HEK293T (cell line): ENCODE measurements around the gene BMP8B.
"Not testable (repeated sequence)": the region's sequence is repeated elsewhere in the genome, so short reads cannot be mapped to it uniquely, and the experiment has no call there.

ENCODE experiments used
- FOXM1 ChIP-seq: fragments of 450-650 bp; IDR thresholded peaks from 2 replicates; pipeline ENCODE4 v1.6.1; 2017; ENCODE audit warnings: mild to moderate bottlenecking, borderline replicate concordance
- HDGF ChIP-seq: fragments of 450-650 bp; IDR thresholded peaks from 2 replicates; pipeline ENCODE4 v1.6.1; 2017; ENCODE audit warnings: antibody characterized with exemption, borderline replicate concordance
- NFRKB ChIP-seq: fragments of 450-650 bp; IDR thresholded peaks from 2 replicates; pipeline ENCODE4 v1.6.1; 2016; ENCODE audit warnings: mild to moderate bottlenecking, moderate library complexity
- PKNOX1 ChIP-seq: fragments of 450-650 bp; IDR thresholded peaks from 2 replicates; pipeline ENCODE4 v1.6.1; 2016
- SP1 ChIP-seq: fragments of 450-650 bp; IDR thresholded peaks from 2 replicates; pipeline ENCODE4 v1.6.1; 2017
- TARDBP ChIP-seq: fragments of 450-650 bp; IDR thresholded peaks from 2 replicates; pipeline ENCODE4 v1.6.1; 2016
- ZNF384 ChIP-seq: fragments of 450-650 bp; IDR thresholded peaks from 2 replicates; pipeline ENCODE4 v1.6.1; 2016

DNA sequence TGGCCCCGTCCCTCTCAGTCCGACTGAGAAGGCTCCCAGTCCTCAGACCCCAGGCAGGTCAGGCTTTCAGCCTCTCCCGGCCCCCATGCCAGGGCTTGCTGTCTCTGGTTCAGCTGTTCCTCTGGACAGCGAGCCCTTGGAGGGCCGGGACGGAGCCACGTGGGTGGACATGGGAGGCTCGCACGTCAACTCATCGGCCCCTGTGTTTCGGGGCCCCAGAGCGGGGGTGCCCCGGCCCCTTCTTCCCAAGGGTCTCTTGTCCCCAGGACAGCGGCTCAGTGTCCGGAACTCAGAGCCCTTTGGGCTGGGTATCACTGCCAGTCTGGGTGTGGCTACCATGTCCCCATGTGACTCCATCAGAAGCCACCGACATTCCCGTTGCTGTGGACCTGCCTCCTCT is 10.8 kb downstream of the BMP8B start:
- TF ChIP-seq SP1, NFRKB, TARDBP, FOXM1, ZNF384, PKNOX1, HDGF: not testable (repeated sequence)
